ENCODE results near the gene PCDH19.

Gene PCDH19

GRCh38 chrX:100368167-100368566, 41.9 kb downstream of the PCDH19 start:
- Histone ChIP-seq H3K27ac (no peak overlapping the region), H3K9me3 (replicated peaks in 1 of 11) (no peaks in the 10 kb centered on the region), H3K27me3 (peaks cover 59 to 95% (median 89%) of the 10 kb centered on the region in 11 experiments), H3K4me2 (no peak overlapping the region), H3K4me3 (no peak overlapping the region), H3K9ac (no peak overlapping the region), H3K4me1 (peaks cover 0 to 9% (median 0%) of the 10 kb centered on the region in 10 experiments; a peak in 2 of 20 replicates), H3K36me3 (no peaks in the 10 kb centered on the region), H4K20me1 (peaks cover 0 to 6% (median 0%) of the 10 kb centered on the region in 11 experiments; a peak in 1 of 22 replicates)
- TF ChIP-seq Cebpa-rat (IDR thresholded peaks at IDR 0.05): no peak

DNA sequence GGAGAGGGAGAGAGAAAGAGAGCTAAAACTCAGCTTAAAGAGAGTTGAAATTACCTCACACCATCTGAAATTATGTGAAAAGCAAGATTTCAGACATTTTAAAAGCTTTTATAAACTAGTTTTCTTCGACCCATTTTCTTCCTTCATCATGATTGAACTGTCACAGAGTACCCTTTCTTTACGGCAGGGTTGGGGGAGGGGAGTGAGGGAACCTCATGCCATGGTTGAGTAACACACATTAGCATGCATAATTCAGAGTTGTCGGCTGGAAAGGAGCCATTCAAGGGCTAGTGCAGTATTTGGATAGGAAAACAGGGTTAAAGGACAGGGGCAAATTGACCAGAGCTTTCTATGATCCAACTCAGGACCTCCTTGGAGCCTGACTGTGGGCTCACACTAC, 46.2 kb downstream of the PCDH19 start:
- Histone ChIP-seq H3K4me3 (no peak overlapping the region), H3K9me3 (replicated peaks in 1 of 11) (no peaks in the 10 kb centered on the region), H3K9ac (no peak overlapping the region), H3K27me3 (peaks cover 81 to 96% (median 95%) of the 10 kb centered on the region in 11 experiments), H3K4me2 (no peak overlapping the region), H3K4me1 (0 out of 20 replicates have a peak, but pooled peaks cover 0 to 6% (median 0%) of the 10 kb centered on the region in 10 experiments), H3K36me3 (no peaks in the 10 kb centered on the region), H4K20me1 (peaks cover 0 to 6% (median 0%) of the 10 kb centered on the region in 11 experiments; a peak in 1 of 22 replicates), H3K27ac (no peak overlapping the region)
- TF ChIP-seq Cebpa-rat (IDR thresholded peaks at IDR 0.05): no peak

- H4K20me1 ChIP-seq: no peaks in the 10 kb centered on the region
- TF ChIP-seq Cebpa-rat (IDR thresholded peaks at IDR 0.05): no peak
Observed at GRCh38 chrX:100358766-100359165, 51.3 kb downstream of the PCDH19 start.

GRCh38 chrX:100356351-100356896, 53.6 kb downstream of the PCDH19 start:
- Histone ChIP-seq H3K4me2 (no peak overlapping the region), H3K36me3 (no peaks in the 10 kb centered on the region), H4K20me1 (peaks cover 0 to 5% (median 0%) of the 10 kb centered on the region in 11 experiments; a peak in 1 of 22 replicates), H3K27me3 (peaks cover 92 to 100% (median 100%) of the 10 kb centered on the region in 11 experiments), H3K4me3 (no peak overlapping the region), H3K4me1 (no peaks in the 10 kb centered on the region), H3K27ac (no peak overlapping the region), H3K9ac (no peak overlapping the region), H3K9me3 (replicated peaks in 1 of 11) (no peaks in the 10 kb centered on the region)
- no peak for TF ChIP-seq Cebpa-rat (IDR thresholded peaks at IDR 0.05)

More at GRCh38 chrX:100358766-100359165, 51.3 kb downstream of the PCDH19 start:
- Histone ChIP-seq H3K4me2 (no peak overlapping the region), H3K27ac (no peak overlapping the region), H3K27me3 (peaks cover 85 to 98% (median 96%) of the 10 kb centered on the region in 11 experiments), H3K4me1 (no peaks in the 10 kb centered on the region), H3K36me3 (no peaks in the 10 kb centered on the region), H3K9ac (no peak overlapping the region), H3K9me3 (replicated peaks in 1 of 11) (no peaks in the 10 kb centered on the region), H3K4me3 (no peak overlapping the region)

DNA sequence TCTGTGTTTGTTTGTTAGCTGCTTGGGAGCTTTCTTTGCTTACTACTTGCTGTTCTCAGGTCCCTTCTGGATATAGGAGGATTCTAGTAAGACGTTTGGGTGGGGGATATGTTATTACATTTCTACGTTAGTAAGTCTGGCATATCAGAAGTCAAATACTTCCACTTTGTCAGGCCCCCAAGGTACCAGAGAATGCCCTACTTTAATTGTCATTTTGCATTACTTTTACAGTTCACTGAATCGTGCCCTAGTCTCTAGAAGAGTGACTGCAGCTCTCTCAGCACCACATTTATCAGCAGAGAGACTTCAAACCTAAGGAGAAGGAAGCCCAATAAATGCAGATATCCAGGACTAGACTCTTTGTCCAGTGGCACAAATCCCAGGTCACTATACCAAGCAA, 54.4 kb downstream of the PCDH19 start:
- peaks cover 92 to 100% (median 100%) of the 10 kb centered on the region in 11 experiments for H3K27me3 ChIP-seq
- H3K4me1 ChIP-seq: no peaks in the 10 kb centered on the region
- H3K9ac ChIP-seq: no peak overlapping the region
- H3K27ac ChIP-seq: no peak overlapping the region
- no peak for TF ChIP-seq Cebpa-rat (IDR thresholded peaks at IDR 0.05)
- no peaks in the 10 kb centered on the region for H3K9me3 ChIP-seq (replicated peaks in 1 of 11)
- H3K36me3 ChIP-seq: no peaks in the 10 kb centered on the region
- peaks cover 0 to 6% (median 0%) of the 10 kb centered on the region in 11 experiments; a peak in 1 of 22 replicates for H4K20me1 ChIP-seq
- H3K4me3 ChIP-seq: no peak overlapping the region
- H3K4me2 ChIP-seq: no peak overlapping the region

DNA sequence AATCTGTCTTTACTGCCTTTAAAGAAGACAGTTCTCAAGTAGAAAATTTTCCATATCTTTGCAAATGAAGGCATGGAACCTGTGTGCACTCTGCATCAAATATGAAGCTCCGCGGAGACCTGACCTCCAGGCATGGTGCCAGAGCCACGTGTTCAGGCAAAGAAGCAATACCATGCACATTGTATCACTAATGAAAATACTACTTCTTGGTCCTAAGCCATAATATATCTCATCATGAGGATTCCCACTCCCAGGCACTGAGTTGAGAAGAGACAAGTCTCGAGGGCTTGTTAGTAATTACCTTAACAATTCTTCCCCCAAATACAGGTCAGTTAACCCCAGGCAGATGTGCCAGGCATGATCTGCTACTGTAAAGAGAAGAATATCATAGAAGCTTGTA, 56.7 kb downstream of the PCDH19 start:
- no peak overlapping the region for H3K9ac ChIP-seq
- peaks cover 91 to 100% (median 98%) of the 10 kb centered on the region in 11 experiments for H3K27me3 ChIP-seq
- no peak for TF ChIP-seq Cebpa-rat (IDR thresholded peaks at IDR 0.05)
- H3K9me3 ChIP-seq (replicated peaks in 1 of 11): no peaks in the 10 kb centered on the region
- no peak overlapping the region for H3K4me2 ChIP-seq
- no peaks in the 10 kb centered on the region for H3K36me3 ChIP-seq
- H4K20me1 ChIP-seq: peaks cover 0 to 6% (median 0%) of the 10 kb centered on the region in 11 experiments; a peak in 1 of 22 replicates
- no peak overlapping the region for H3K27ac ChIP-seq
- no peak overlapping the region for H3K4me3 ChIP-seq
- no peaks in the 10 kb centered on the region for H3K4me1 ChIP-seq

GRCh38 chrX:100350704-100351489, 59.2 kb downstream of the PCDH19 start:
- no peak overlapping the region for H3K4me3 ChIP-seq
- peaks cover 0 to 6% (median 0%) of the 10 kb centered on the region in 11 experiments; a peak in 2 of 22 replicates for H4K20me1 ChIP-seq
- H3K27me3 ChIP-seq: peaks cover 95 to 100% (median 98%) of the 10 kb centered on the region in 11 experiments
- no peak for TF ChIP-seq Cebpa-rat (IDR thresholded peaks at IDR 0.05)
- H3K4me1 ChIP-seq: no peaks in the 10 kb centered on the region
- H3K27ac ChIP-seq: no peak overlapping the region
- no peak overlapping the region for H3K9ac ChIP-seq
- H3K4me2 ChIP-seq: no peak overlapping the region
- no peaks in the 10 kb centered on the region for H3K36me3 ChIP-seq
- peaks cover 0 to 5% (median 0%) of the 10 kb centered on the region in 11 experiments; a peak in 1 of 22 replicates for H3K9me3 ChIP-seq (replicated peaks in 1 of 11)

DNA sequence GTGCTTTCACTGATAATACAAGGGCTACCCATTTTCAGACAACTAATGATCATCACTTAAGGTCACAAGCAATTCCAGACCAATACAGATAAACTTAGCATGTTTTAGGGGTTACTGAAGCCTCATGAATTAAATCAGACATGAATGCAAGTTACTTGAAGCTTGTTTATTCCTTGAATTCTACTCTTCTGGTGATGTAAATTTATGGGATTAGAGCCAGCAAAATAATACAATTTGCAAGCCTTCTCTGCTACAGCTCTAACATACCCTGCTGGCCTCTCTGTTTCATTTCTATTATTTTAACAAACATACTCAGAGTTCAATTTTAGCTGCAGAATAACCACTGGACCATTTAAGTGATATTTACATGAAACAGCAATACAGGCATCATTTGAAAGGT, 60.7 kb downstream of the PCDH19 start:
- peaks cover 0 to 5% (median 0%) of the 10 kb centered on the region in 11 experiments; a peak in 1 of 22 replicates for H3K9me3 ChIP-seq (replicated peaks in 1 of 11)

DNA sequence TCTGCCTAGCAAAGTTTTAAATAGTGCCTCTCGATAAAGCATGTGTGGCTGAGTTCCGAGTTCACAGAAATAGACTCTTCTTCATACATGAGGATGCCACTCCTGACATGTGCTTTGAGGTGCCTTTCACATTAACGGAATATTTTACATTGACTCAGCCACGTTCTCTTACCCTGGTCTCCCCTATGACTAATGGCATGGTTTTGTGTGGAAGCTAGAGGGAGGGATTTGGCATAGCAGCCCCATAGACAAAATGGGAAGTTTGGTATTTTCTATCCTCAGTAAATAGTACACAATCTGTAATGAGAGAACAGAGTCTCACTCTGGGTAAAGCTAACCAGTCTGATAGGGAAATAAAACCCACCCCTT, 68.9 kb downstream of the PCDH19 start:
- H3K9ac ChIP-seq: no peak overlapping the region
- peaks cover 75 to 97% (median 91%) of the 10 kb centered on the region in 11 experiments for H3K27me3 ChIP-seq
- TF ChIP-seq Cebpa-rat (IDR thresholded peaks at IDR 0.05): no peak
- H4K20me1 ChIP-seq: no peaks in the 10 kb centered on the region; a peak in 1 of 22 replicates
- H3K4me3 ChIP-seq: no peak overlapping the region
- no peaks in the 10 kb centered on the region for H3K4me1 ChIP-seq
- H3K4me2 ChIP-seq: no peak overlapping the region
- no peaks in the 10 kb centered on the region for H3K9me3 ChIP-seq (replicated peaks in 1 of 11)
- H3K36me3 ChIP-seq: no peaks in the 10 kb centered on the region
- H3K27ac ChIP-seq: no peak overlapping the region

More for the DNA sequence above, 60.7 kb downstream of the PCDH19 start:
- no peak overlapping the region for H3K4me2 ChIP-seq
- TF ChIP-seq Cebpa-rat (IDR thresholded peaks at IDR 0.05): no peak
- H3K36me3 ChIP-seq: no peaks in the 10 kb centered on the region
- H3K4me3 ChIP-seq: no peak overlapping the region
- H3K9ac ChIP-seq: no peak overlapping the region
- peaks cover 0 to 6% (median 0%) of the 10 kb centered on the region in 11 experiments; a peak in 2 of 22 replicates for H4K20me1 ChIP-seq
- no peaks in the 10 kb centered on the region for H3K4me1 ChIP-seq
- no peak overlapping the region for H3K27ac ChIP-seq
- H3K27me3 ChIP-seq: peaks cover 87 to 100% (median 97%) of the 10 kb centered on the region in 11 experiments
